NK-92 (cell line): Measurements from ENCODE around the gene PBX2.
"Not testable (repeated sequence)": the region's sequence is repeated elsewhere in the genome, so short reads cannot be mapped to it uniquely, and the experiment has no call there.

Experiments
- DNase-seq: peaks from one replicate; lab custom pipeline; 2025; ENCODE audit not compliant: unreplicated experiment; lab: John Stamatoyannopoulos, UW

The PBX2 gene, protein sequence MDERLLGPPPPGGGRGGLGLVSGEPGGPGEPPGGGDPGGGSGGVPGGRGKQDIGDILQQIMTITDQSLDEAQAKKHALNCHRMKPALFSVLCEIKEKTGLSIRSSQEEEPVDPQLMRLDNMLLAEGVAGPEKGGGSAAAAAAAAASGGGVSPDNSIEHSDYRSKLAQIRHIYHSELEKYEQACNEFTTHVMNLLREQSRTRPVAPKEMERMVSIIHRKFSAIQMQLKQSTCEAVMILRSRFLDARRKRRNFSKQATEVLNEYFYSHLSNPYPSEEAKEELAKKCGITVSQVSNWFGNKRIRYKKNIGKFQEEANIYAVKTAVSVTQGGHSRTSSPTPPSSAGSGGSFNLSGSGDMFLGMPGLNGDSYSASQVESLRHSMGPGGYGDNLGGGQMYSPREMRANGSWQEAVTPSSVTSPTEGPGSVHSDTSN

DNA sequence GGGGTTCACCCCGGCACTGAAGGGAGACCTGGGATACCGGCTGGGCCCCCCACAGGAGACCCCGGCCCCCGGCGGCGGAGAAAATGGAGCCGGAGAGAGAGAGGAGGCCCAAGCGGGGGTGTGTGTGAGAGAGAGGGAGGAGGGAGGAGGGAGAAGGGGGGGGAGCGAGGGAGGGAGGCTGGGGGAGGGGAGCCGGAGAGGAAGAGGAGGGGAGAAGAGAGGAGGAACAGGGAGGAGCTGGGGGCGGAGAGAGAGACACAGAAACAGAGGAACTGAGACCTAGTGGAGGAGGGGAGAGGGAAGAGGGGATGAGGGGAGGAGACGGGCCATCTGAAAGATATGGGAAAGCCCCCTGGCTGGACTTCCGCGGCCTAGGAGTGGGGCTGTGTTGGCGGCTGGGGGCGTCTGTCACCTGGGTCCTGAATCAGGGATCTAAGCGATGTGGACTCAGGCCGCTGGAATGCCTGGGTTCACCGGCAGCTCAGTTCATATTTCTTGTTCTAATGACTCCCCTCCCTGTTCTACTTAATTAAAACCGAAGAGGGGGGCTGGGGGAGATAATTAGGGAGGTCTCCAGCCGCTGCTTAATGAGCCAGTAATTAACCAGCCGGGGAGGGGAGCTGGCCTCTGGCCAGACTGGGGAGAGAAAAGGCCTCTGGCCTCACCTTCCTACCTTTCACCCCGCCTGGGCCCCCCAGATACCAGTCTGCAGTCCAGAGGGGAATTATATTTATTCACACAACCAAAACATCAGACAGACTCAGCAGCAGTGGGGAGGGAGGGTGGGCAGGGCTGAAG, at the start of gene PBX2:
Gene PBX2, minus strand, starts transcription at position 149 of the 798 bp plus-strand sequence. CDS start 287 bp downstream, outside the sequence.
- DNase-seq: no peak

DNA sequence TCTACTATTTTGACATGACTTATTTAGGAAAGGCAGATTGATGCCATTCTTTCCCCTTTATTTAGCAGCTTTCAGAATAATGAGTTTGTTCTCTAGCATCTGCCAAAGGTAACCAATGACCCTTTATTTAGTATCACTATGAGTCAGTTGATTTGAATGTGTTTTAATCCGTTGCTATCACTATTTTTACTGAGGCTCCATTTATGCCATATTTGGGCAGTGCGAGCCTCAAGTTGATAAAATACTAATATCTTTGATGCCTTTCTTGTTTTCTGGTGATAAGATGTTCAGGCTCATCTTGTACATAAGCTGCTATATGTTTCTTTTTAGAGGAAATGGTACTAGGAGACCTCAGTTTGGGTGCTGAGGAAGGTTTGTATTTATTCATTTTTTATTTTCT, 49.5 kb upstream of the PBX2 start:
- DNase-seq: no peak

DNA sequence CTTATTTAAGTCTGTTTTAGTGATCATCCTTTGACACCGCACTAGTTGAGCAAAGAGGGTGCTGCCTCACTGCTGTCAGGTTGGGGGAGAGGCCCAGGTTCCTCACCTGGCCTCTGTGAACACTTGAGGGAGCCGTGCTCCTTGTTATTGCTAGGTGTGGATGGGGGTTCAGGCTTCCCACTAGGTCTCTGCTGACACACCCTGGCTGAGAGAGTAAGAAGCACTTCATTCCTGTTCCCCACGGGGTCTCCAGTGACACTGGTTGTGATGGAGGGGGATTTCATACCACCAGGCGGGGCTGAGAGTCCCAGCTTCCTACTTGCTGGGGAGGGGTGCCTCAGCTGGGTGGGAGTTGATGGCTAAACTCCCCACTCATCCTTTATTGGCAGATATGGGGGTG, 44.9 kb upstream of the PBX2 start:
- no peak for DNase-seq

DNA sequence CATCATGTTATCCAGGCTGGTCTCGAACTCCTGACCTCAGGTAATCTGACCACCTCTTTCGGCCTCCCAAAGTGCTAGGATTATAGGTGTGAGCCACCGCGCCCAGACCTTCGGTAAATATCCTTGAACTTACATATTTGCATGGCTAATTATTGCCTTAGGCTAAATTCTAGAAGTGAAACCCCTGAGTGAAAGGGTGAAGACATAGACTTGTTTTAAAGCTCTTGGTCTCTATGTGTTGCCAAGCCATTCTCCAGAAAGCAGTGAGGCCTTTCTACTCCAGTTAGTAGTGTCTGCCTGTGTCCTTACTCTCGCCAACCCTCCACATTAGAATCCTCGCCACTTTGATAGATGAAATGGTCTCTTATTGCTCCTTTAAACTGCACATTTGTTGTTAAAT, 36.4 kb upstream of the PBX2 start:
- DNase-seq: no peak

DNA sequence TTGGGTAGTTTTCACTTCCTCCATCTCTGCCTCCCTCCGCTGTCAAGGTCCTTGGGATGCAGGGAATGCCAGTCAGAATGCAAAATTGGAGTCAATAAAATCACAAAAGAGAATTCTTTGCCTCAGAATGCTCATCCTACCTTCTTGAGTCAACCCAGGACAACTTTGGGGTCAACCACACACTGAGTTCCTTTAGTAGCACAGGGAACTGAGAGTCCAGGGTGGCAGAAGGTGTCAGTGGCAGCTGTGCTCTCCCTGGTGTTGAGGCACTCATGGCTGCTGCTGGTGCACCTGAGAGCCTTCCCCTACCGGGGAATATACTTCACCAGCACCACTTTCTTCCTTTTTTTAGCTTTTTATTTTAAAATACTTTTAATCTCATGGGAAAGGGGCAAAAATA, 34.7 kb upstream of the PBX2 start:
- no peak for DNase-seq

DNA sequence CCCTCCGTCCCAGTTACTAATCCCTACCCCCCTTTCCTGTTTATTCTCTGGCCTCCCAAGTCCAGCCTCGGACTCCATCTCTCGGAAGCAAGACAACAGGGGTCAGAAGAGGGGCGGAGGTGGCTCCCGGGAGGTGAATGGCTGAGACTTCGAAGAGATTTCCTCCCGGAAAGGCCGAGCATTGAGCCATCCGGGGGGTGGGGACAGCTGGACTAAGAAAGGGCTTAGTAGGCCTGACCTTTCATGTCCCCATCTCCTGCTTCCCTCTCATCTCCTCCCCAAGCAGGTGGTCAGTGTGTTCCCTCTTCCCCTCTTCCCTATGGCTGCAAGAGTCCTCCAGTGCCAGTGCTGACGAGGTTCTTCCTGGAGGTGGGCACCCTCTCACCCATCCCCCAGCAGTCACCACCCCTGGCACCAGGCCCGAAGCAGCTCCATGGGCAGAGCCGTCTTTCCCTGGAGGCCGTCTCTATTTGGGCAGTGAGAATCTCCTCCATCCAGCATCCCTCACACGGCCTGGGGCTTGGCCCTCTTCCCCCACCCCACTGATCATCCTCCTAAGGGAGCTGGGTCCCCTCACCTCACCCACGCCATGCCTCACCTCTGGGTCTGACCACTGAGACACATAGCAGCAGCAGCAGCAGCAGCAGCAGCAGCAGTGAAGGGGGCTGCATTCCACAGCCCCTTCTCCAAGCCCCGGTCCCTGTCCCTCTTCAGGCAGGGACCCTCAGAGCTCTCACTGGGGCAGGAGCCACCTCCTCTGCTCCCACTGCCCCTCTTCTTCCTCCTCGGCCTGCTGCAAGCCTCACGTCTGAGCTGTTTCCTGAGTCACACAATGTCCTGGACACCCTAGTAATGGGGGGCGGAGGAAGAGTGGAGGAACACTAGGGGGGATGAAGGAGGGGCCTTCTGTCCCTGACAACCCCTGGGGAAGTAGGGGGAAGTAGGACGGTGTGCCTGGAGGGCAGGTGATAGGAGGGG, 33.5 kb upstream of the PBX2 start, which contains the start of gene NOTCH4:
Gene NOTCH4, minus strand, starts transcription at position 810 of the 978 bp plus-strand sequence. Its CDS starts 139 bp downstream, at position 671.
- no peak for DNase-seq

DNA sequence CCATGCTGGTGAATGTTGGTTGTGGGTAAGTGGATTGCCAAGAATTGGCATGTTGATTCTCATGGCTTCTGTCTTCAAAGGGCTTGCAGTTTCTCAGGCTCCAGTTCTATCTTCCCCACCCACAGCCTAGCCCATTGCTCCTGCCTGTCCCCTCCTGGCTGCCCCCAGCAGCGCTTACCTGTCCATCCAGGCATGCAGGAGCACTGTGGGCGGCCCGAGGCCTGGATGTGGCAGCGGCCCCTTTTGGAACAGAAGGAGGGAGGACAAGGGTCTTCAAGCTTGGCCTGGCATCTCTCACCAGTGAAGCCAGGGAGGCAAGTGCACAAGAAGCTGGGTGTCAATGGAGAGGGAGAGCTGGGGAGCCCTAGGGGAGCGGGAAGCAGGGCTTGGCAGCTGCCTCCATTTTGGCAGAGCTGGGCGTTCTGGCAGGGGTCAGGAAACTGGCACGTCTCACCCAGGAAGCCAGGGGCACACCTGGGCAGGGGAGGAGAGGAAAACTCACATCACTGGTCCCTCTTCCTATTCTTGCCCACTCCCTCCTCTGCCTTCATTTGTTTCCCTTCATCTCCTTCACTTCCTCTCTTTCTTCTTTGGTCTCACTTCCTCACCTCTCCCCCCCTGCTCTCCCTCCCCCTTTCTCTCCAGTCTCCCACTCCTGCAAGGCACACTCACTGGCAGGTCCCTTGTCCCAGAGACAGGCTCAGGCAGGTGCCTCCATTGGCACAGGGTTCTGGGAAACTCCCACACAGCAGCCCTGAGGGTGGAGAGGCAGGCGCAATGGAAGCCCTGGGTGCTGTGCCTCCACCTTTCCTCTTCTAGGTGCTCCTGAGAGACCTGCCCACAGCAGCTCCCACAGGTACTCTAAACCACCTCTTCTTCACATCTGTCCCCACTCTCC, 32.6 kb upstream of the PBX2 start:
- DNase-seq: no peak

DNA sequence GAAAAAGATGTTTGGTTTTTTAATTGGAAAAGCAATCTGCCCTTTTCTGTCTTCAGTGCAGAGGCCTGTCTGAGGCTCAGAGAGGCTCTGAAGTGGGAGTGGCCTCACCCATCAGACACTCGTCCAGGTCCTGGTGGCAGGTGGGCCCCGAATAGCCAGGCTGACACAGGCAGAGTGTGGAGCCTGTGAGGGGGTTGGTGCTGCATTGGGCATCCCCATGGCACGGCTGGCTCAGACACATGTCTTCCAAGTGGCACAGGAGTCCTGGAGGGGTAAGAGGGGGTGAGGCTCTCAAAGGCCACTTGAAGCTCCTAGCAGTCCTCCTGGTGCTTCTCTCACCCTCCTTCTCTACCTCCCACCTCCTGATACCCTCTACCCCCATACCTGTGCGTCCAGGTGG, 30.0 kb upstream of the PBX2 start:
- no peak for DNase-seq

DNA sequence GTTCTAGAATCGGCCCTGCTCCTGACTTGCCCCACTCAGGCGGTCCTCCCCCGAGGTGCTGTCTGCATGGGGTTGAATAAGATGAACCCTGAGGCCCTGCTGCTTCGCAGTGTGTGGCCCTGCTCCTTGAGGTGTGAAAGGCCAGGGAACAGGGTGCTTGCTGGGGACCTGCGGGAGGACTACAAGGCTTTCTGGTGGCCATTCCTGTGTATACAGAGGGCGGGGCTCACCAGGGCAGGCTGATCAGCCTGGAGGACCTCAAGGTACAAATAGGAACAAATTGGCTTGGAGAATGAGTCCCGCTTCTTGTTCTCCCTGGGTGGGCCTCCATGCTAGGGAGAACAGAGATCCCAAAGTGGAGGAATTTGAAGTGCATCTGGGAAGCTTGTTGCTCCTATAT, 28.2 kb upstream of the PBX2 start:
- DNase-seq: no peak

DNA sequence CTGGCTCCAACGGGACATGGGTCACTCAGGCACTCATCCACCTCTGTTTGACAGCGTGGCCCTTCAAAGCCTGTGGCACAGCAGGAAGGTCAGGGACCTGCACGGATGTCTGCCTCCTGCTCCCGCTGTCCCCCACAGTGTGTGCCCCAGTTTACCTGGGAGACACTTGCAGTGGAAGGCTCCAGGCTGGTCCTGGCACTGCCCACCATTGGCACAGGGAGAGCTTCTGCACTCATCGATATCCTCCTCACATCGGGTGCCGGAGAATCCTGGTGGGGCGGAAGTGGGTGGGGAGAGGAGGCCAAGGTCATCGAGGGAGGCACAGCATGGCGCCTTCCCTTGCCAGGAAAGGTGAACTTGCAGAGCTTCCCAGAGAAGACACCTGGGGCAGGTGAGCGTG, 27.0 kb upstream of the PBX2 start:
- no peak for DNase-seq

DNA sequence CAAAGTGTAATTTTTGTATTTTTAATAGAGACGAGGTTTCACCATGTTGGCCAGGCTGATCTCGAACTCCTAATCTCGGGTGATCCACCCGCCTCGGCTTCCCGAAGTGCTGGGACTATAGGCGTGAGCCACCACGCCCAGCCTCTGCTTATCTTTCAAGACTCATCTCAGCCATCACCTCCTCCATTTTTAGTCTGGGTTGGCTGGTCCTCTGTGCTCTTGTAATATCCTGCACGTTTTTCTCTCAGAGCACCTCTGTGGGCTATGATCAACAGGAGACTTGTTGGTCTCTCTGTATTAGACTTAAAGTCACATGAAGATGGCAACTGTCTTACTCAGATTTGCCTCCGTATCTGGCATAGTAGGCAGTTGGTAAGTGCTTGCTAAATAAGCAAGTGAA, 26.3 kb upstream of the PBX2 start:
- no peak for DNase-seq

DNA sequence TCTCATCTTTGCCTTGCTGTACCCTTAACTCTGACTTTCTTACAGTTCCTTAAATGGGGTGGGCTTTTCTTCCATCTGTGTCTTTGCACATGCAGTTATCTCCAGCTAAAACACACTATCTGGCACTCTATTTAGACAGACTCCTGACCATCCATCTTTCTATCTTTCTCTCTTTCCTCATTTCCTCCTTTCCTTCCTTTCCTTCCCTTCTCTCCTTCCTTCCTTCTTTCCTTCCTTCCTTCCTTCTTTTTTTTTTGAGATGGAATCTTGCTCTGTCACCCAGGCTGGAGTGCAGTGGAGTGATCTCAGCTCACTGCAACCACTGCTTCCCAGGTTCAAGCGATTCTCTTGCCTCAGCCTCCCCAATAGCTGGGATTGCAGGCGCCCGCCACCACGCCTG, 25.6 kb upstream of the PBX2 start:
- no peak for DNase-seq

DNA sequence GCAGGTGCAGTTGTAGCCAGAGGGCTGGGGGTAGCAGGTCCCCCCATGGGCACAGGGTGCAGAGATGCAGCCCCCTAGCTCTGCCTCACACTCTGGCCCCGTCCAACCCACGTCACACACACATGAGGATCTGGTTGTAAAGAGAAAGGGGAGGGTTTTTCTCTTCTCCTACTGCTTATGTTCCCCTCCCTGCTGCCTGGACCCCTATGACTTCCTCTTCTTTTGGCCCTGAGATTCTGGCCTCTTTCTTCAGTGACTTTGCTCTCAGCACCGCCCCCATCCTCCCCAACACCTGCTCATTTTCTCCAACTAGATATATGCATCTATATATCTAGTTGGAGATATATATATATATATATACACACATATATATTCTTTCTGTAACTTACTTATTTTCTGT, 24.1 kb upstream of the PBX2 start:
- DNase-seq: no peak

DNA sequence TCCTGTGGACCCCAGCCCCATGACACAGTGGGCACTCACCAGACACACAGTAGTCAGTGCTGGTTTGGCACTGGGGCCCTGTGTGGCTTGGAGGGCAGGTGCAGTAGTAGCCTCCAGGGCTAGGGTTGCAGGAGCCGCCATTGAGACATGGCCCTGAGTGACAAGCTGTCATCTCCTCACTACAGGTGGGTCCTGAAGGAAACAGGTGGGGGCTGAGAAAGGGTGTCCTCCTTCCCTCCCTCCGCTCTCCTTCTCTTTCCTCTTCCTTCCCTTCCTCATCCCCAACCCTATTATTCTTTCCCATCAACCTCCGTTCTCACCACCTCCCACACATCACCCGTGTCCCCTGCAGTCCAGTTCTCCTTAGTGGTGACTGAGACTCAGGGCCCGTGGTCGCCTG, 23.6 kb upstream of the PBX2 start:
- DNase-seq: no peak

DNA sequence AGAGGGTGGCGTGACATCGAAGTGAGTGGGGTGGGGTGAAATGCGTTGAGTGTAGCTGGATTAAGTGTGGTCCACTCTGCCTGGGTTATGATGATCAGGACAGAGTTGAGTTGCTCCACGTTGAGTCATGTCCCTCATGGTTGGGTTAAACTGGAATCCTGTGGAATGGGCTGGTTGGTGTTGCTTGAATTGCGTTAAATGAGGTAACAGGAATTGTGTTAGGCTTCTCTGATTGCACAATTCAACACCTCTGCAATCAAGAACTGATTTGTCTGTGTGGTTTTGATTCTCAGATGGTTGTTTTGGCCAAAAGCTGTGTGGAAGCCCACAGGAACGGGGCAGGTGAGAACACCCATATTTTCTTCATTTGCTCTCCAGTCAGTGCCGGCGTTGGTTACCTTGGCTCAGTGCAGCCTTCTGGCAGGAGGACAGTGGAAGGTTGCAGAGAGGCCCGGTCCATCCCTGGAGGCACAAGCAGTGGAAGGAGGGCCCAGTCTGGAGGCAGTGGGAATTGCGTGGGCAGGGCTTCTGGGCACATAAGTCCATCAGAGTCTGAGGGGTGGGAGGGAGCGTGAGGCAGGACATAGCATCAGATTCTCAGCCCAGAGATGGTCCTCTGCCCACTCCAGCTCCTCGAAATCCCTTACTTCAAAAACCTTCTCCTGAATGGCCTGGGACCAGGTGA, 22.2 kb upstream of the PBX2 start:
- no peak for DNase-seq

DNA sequence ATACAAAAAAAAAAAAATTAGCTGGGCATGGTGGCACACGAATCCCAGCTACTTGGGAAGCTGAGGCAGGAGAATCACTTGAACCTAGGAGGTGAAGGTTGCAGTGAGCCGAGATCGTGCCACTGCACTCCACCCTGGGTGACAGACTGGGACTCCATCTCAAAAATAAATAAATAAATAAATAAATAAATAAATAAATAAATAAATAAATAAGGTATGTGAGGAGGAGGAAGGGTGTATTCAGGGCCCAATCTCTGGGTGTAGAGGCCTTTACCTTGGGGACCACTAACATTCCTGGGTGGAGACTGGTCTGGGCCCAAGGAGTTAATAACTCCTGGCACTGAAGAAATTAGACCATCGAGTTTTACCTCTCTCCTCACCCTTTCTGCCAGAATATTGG, 21.4 kb upstream of the PBX2 start:
- DNase-seq: not testable (repeated sequence)

DNA sequence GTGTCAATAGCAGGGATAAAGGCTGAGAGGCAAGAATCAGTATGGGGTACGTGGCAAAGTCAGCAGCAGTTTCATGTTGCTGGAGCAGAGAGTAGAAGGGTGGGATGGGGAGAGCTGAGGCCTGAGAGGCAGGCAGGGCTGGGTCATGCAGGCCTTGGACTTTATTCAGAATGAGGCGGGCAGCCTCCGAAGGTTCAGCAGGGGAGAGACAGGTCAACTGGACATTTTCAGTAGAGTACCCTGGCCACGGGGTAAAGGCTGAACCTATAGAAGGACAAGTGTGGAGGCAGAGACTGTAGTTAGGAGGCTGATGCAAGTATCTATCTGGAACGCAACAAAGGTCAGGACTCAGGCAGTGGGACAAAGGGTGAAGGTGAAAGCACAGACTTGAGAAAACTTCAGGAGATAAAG, 20.2 kb upstream of the PBX2 start:
- DNase-seq: no peak

DNA sequence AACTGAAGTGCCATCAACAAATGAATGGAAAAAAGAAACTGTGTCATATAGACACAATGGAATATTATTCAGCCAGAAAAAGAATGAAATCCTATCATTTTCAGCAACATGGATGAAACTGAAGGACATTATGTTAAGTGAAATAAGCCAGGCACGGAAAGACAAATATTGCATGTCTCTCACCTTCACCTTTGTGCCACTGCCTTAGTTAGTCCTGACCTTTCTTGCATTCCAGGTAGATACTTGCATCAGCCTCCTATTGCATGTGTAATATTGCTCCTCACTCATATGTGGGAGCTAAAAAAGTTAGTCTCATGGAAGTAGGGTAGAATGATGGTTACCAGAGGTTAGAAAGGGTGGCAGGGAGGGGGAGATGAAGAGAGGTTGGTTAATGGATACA, 19.0 kb upstream of the PBX2 start:
- DNase-seq: no peak

DNA sequence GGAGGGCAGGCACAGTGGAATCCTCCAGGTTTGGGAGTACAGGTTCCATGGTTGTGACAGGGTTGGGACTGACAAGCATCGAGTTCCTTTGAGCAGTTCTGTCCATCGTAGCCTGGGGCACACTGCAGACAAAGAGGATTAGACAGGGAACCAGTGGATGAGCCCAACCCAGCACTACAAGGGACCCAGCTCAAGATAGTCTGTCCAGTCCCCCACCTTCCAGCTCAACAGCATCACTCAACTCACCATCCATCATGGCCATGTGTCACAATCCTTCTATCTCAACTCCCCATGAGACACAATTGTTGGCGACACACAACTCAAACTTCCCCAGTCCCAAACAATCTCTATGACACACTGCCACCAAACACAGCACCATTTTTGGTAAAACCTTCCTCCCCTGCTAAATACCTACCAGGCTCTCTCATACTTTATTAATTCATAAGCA, 14.3 kb upstream of the PBX2 start:
- DNase-seq: no peak
